Panc1 (cell line): Measurements from ENCODE around the gene CHST13. TPM values are rescaled to one million over a fixed set of nuclear protein-coding genes. Genes with fewer than 3 reads are reported as not detected.

ENCODE experiments used
- ATAC-seq: fragments of 200-7000 bp; cut with Tn5 transposase; 2 replicates; pipeline ENCODE4 v1.9.1; 2020; ENCODE audit warnings: mild to moderate bottlenecking, moderate library complexity
- BruUV-seq: library from RNA; stranded (reverse); fragments of 400-500 nt; replicated peaks from 2 replicates; lab custom pipeline; 2021; lab: Mats Ljungman, UMichigan
- CTCF ChIA-PET: fragments of 300-600 bp; sonication (Branson Sonifier 250); formaldehyde crosslinking; loops from one replicate; lab custom pipeline; 2022; ENCODE audit warnings: antibody characterized with exemption; lab: Charles Lee
- POLR2A ChIA-PET: fragments of 300-600 bp; sonication (Branson Sonifier 250); formaldehyde crosslinking; loops from one replicate; lab custom pipeline; 2022; ENCODE audit warnings: antibody characterized with exemption; lab: Charles Lee
- DNase-seq: peaks from one replicate; pipeline ENCODE4 v3.0.0-alpha.2; 2010; ENCODE audit warnings: low read depth, low spot score
- H3K27ac ChIP-seq: 2 replicates; pipeline ENCODE4 v1.5.1; 2011; ENCODE audit warnings: mild to moderate bottlenecking, low read length, inconsistent platforms
- H3K27me3 ChIP-seq: fragments of 200-500 bp; sonication (Bioruptor generic); 2 replicates; pipeline ENCODE4 v1.6.0; 2014; ENCODE audit warnings: low read length, inconsistent platforms; ENCODE audit not compliant: control insufficient read depth, insufficient read depth
- H3K36me3 ChIP-seq: fragments of 200-500 bp; sonication (Bioruptor generic); 2 replicates; pipeline ENCODE4 v1.5.1; 2014; ENCODE audit warnings: inconsistent platforms, mild to moderate bottlenecking, low read length, moderate library complexity; ENCODE audit not compliant: control insufficient read depth, insufficient read depth
- H3K4me1 ChIP-seq: 2 replicates; pipeline ENCODE4 v1.5.1; 2011; ENCODE audit warnings: inconsistent platforms, mild to moderate bottlenecking, low read length, moderate library complexity; ENCODE audit not compliant: control insufficient read depth, insufficient read depth
- H3K4me3 ChIP-seq, 2 experiments: 2 replicates each; pipeline ENCODE4 v1.5.1; 2011 to 2012; ENCODE audit warnings: low read depth in 2 of 2, low read length in 2 of 2, mild to moderate bottlenecking in 2 of 2, inconsistent platforms in 1 of 2, moderate library complexity in 1 of 2
- H3K9me3 ChIP-seq: fragments of 200-500 bp; sonication (Bioruptor generic); 2 replicates; pipeline ENCODE4 v1.5.1; 2014; ENCODE audit warnings: low read depth, mild to moderate bottlenecking, inconsistent platforms, low read length, moderate library complexity; ENCODE audit not compliant: control insufficient read depth, insufficient read depth
- POLR2AphosphoS5 ChIP-seq: IDR thresholded peaks from 2 replicates; pipeline ENCODE4 v1.6.1; 2012; ENCODE audit warnings: mild to moderate bottlenecking, low read depth, low read length, moderate library complexity
- SIN3A ChIP-seq: IDR thresholded peaks from 2 replicates; pipeline ENCODE4 v1.6.1; 2012; ENCODE audit warnings: low read depth, mild to moderate bottlenecking, low read length, moderate library complexity, borderline replicate concordance; ENCODE audit not compliant: insufficient read depth
- TCF7L2 ChIP-seq: IDR thresholded peaks from 2 replicates; pipeline ENCODE4 v1.6.1; 2011; ENCODE audit warnings: mild to moderate bottlenecking, low read depth, low read length, inconsistent platforms
- in situ Hi-C: cut with HindIII; loops from 2 replicates; pipeline ENCODE4 v1.10.0; 2016; ENCODE audit warnings: low sequenced_read_pairs, low pct_unique_long_range_greater_than_20kb
- intact Hi-C: fragments of 100-400 bp; cut with micrococcal nuclease; formaldehyde crosslinking; loops from one replicate; pipeline ENCODE4 v1.10.0; 2022; ENCODE audit not compliant: unreplicated experiment
- total RNA-seq: library from RNA; stranded (reverse); gene quantifications from one replicate; pipeline ENCODE4 v1.2.1, GENCODE V29; 2021; ENCODE audit not compliant: unreplicated experiment
- TF ChIP-seq, protein P1 (sequence below), 2 experiments: IDR thresholded peaks; 2 replicates each; pipeline ENCODE4 v1.6.1; 2011 to 2012; ENCODE audit warnings: low read depth in 2 of 2, control low read depth in 1 of 2, low read length in 1 of 2, mild to moderate bottlenecking in 1 of 2, moderate library complexity in 1 of 2; ENCODE audit not compliant: insufficient read depth in 1 of 2
- TF ChIP-seq, protein P2 (sequence below): fragments of 450-650 bp; IDR thresholded peaks from 2 replicates; pipeline ENCODE4 v1.5.1; 2017; ENCODE audit warnings: mild to moderate bottlenecking

CHST13 gene
- total RNA-seq, 1 experiment from 2014 or later: 0.64 TPM

DNA sequence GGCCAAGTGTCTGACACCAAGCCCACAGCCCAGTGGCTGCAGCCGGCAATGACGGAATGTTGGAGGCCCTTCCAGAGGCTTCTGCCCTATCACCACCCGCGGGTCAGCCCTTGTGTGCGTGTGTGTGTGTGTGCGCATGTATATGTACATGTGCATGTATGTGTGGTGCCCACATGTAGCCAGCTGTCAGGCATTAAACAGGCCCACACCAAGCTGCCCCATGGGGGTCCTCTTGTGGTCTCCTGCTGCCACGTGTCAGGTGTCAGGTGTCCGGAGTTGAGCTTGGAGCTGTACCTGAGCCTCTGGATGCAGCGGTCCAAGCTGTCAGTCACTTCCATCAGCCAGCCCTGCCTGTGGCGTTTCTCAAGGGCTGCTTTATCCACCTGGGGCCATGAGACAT is 20.3 kb upstream of the CHST13 start:
- no peaks in the 10 kb centered on the region for H3K9me3 ChIP-seq
- BruUV-seq: no TSS peak
- ChIA-PET CTCF (no interaction called here), POLR2A (interaction anchor here (0.5 kb wide), 1 partner anchor 588 kb away, joined by 3 read pairs; no protein-coding TSS in a partner anchor)
- H3K36me3 ChIP-seq: no peaks in the 10 kb centered on the region
- intact Hi-C loops: no loop called here
- H3K27ac ChIP-seq: no peak overlapping the region
- TF ChIP-seq POLR2AphosphoS5 (no peak), SIN3A (no peak), TCF7L2 (no peak)
- TF ChIP-seq, protein P1, sequence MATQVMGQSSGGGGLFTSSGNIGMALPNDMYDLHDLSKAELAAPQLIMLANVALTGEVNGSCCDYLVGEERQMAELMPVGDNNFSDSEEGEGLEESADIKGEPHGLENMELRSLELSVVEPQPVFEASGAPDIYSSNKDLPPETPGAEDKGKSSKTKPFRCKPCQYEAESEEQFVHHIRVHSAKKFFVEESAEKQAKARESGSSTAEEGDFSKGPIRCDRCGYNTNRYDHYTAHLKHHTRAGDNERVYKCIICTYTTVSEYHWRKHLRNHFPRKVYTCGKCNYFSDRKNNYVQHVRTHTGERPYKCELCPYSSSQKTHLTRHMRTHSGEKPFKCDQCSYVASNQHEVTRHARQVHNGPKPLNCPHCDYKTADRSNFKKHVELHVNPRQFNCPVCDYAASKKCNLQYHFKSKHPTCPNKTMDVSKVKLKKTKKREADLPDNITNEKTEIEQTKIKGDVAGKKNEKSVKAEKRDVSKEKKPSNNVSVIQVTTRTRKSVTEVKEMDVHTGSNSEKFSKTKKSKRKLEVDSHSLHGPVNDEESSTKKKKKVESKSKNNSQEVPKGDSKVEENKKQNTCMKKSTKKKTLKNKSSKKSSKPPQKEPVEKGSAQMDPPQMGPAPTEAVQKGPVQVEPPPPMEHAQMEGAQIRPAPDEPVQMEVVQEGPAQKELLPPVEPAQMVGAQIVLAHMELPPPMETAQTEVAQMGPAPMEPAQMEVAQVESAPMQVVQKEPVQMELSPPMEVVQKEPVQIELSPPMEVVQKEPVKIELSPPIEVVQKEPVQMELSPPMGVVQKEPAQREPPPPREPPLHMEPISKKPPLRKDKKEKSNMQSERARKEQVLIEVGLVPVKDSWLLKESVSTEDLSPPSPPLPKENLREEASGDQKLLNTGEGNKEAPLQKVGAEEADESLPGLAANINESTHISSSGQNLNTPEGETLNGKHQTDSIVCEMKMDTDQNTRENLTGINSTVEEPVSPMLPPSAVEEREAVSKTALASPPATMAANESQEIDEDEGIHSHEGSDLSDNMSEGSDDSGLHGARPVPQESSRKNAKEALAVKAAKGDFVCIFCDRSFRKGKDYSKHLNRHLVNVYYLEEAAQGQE (IDR thresholded peaks at IDR 0.05; ENCODE audit: insufficient read depth in 1 of 2, low read depth in 2 of 2, low read length in 1 of 2): no peak
- TF ChIP-seq, protein P2, sequence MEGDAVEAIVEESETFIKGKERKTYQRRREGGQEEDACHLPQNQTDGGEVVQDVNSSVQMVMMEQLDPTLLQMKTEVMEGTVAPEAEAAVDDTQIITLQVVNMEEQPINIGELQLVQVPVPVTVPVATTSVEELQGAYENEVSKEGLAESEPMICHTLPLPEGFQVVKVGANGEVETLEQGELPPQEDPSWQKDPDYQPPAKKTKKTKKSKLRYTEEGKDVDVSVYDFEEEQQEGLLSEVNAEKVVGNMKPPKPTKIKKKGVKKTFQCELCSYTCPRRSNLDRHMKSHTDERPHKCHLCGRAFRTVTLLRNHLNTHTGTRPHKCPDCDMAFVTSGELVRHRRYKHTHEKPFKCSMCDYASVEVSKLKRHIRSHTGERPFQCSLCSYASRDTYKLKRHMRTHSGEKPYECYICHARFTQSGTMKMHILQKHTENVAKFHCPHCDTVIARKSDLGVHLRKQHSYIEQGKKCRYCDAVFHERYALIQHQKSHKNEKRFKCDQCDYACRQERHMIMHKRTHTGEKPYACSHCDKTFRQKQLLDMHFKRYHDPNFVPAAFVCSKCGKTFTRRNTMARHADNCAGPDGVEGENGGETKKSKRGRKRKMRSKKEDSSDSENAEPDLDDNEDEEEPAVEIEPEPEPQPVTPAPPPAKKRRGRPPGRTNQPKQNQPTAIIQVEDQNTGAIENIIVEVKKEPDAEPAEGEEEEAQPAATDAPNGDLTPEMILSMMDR: no peak
- H3K4me3 ChIP-seq: no peak overlapping the region
- in situ Hi-C loops: no loop called here
- ATAC-seq: no peak
- DNase-seq: no peak
- peaks cover 10% of the 10 kb centered on the region for H3K27me3 ChIP-seq
- no peaks in the 10 kb centered on the region for H3K4me1 ChIP-seq

DNA sequence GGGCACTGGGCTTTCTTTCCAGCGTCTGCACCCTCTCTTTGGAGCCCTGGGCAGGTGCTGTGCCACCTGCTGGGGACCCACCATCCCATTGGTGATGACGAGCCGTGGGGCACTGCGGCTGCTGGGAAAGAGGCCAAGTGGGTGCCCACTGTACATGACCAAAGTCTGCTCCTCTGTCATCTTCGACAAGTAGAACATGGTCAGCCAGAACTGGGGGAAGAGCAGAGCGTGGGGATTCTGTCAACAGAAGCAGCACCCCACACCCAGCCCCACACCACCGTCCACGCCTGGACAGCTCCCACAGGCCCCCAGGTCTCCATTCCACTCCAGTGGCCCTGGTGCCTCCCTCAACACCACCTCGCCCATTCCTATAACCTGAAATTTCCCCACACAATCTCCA is 16.1 kb upstream of the CHST13 start:
- no TSS peak for BruUV-seq
- ATAC-seq: no peak
- no peaks in the 10 kb centered on the region for H3K4me1 ChIP-seq
- POLR2A ChIA-PET: no interaction called here
- in situ Hi-C loops: no loop called here
- intact Hi-C loops: no loop called here
- H3K4me3 ChIP-seq: no peak overlapping the region
- no peaks in the 10 kb centered on the region for H3K36me3 ChIP-seq
- H3K9me3 ChIP-seq: no peaks in the 10 kb centered on the region
- peaks cover 10% of the 10 kb centered on the region for H3K27me3 ChIP-seq
- DNase-seq: no peak
- H3K27ac ChIP-seq: no peak overlapping the region
- TF ChIP-seq, protein P2: no peak
- TF ChIP-seq SIN3A: no peak
- no peak for TF ChIP-seq TCF7L2
- TF ChIP-seq, protein P1 (IDR thresholded peaks at IDR 0.05; ENCODE audit: insufficient read depth in 1 of 2, low read depth in 2 of 2, low read length in 1 of 2): no peak
- CTCF ChIA-PET: no interaction called here
